Keratinocyte (primary cell): Measurements from ENCODE around the gene GALNT3. TPM values are rescaled to one million over a fixed set of nuclear protein-coding genes. Genes with fewer than 3 reads are reported as not detected.

Experiments
- DNase-seq: peaks from one replicate; pipeline ENCODE4 v3.0.0-alpha.2; 2011; ENCODE audit warnings: low read depth, missing footprints, low spot score
- FAIRE-seq: peaks from 2 replicates; lab custom pipeline; 2011; peaks lifted over from hg19 to GRCh38; lab: Jason Lieb, UNC
- H2AFZ ChIP-seq: 2 replicates; pipeline ENCODE4 v1.6.0; 2012; ENCODE audit warnings: low read length, control low read depth, inconsistent platforms; ENCODE audit not compliant: control insufficient read depth
- H3K27ac ChIP-seq: 2 replicates; pipeline ENCODE4 v1.5.1; 2011; ENCODE audit warnings: low read length; ENCODE audit not compliant: control insufficient read depth, insufficient read depth
- H3K27me3 ChIP-seq: 3 replicates; pipeline ENCODE4 v1.6.0; 2011; ENCODE audit warnings: low read length; ENCODE audit not compliant: control insufficient read depth, insufficient read depth; ENCODE audit errors: extremely low read depth
- H3K36me3 ChIP-seq, 2 experiments: 2 replicates in 1 of 2; 3 replicates in 1 of 2; pipeline ENCODE4 v1.5.1; 2011; ENCODE audit warnings: low read length in 2 of 2, mild to moderate bottlenecking in 1 of 2; ENCODE audit not compliant: control insufficient read depth in 2 of 2, insufficient read depth in 2 of 2; ENCODE audit errors: extremely low read depth in 1 of 2
- H3K4me1 ChIP-seq: 3 replicates; pipeline ENCODE4 v1.5.1; 2011; ENCODE audit warnings: low read length; ENCODE audit not compliant: control insufficient read depth, insufficient read depth; ENCODE audit errors: extremely low read depth
- H3K4me2 ChIP-seq: 3 replicates; pipeline ENCODE4 v1.6.0; 2011; ENCODE audit warnings: low read depth, low read length; ENCODE audit not compliant: control insufficient read depth, insufficient read depth; ENCODE audit errors: extremely low read depth
- H3K4me3 ChIP-seq, 3 experiments: fragments of 200-600 bp in 1 of 3; sonication (generic) in 1 of 3; 2 replicates in 2 of 3; 3 replicates in 1 of 3; pipeline ENCODE4 v1.5.1; 2011 to 2016; ENCODE audit warnings: low read length in 3 of 3, mild to moderate bottlenecking in 3 of 3, control low read depth in 2 of 3, inconsistent platforms in 1 of 3, low read depth in 1 of 3, mixed read lengths in 1 of 3, mixed run types in 1 of 3, moderate library complexity in 1 of 3; ENCODE audit not compliant: control insufficient read depth in 2 of 3, insufficient read depth in 2 of 3; ENCODE audit errors: extremely low read depth in 1 of 3
- H3K79me2 ChIP-seq: 2 replicates; pipeline ENCODE4 v1.6.0; 2012; ENCODE audit warnings: low read length; ENCODE audit not compliant: control insufficient read depth, insufficient read depth
- H3K9ac ChIP-seq: 3 replicates; pipeline ENCODE4 v1.6.0; 2011; ENCODE audit warnings: low read length; ENCODE audit not compliant: control insufficient read depth, insufficient read depth; ENCODE audit errors: extremely low read depth
- H3K9me1 ChIP-seq: 3 replicates; pipeline ENCODE4 v1.6.0; 2011; ENCODE audit warnings: low read length; ENCODE audit not compliant: control insufficient read depth, insufficient read depth; ENCODE audit errors: extremely low read depth
- H3K9me3 ChIP-seq: 2 replicates; pipeline ENCODE4 v1.5.1; 2012; ENCODE audit warnings: low read depth, low read length; ENCODE audit not compliant: control insufficient read depth
- H4K20me1 ChIP-seq: 3 replicates; pipeline ENCODE4 v1.6.0; 2011; ENCODE audit warnings: low read length; ENCODE audit not compliant: control insufficient read depth, insufficient read depth; ENCODE audit errors: extremely low read depth
- CTCF ChIP-seq, 3 experiments: IDR thresholded peaks in 1 of 3; conservative IDR thresholded peaks in 1 of 3; optimal IDR thresholded peaks in 1 of 3; 2 replicates in 2 of 3; 3 replicates in 1 of 3; pipeline versions ENCODE3 to v1.5.1; 2011; ENCODE audit warnings: low read length in 3 of 3, mild to moderate bottlenecking in 3 of 3, moderate library complexity in 2 of 3, control low read depth in 1 of 3, inconsistent platforms in 1 of 3; ENCODE audit not compliant: insufficient read depth in 2 of 3; ENCODE audit errors: extremely low read depth in 1 of 3
- EZH2 ChIP-seq: IDR thresholded peaks from one replicate; pipeline ENCODE4 v1.6.1; 2012; ENCODE audit warnings: inconsistent platforms, mild to moderate bottlenecking, low read length, moderate library complexity
- dilution Hi-C: fragments of 300-500 bp; cut with MboI; formaldehyde crosslinking; loops from one replicate; pipeline ENCODE4 v1.7.0; 2020; ENCODE audit warnings: low sequenced_read_pairs; ENCODE audit not compliant: extremely low pct_ligation_motif_present
- polyA plus RNA-seq, 5 experiments: library from polyadenylated mRNA; depleted of rRNA in 3 of 5; stranded (reverse) in 3 of 5; stranded (forward) in 1 of 5; unstranded in 1 of 5; fragments of >200 nt; gene quantifications; 1 replicate in 1 of 5; 2 replicates in 3 of 5; 3 replicates in 1 of 5; pipeline versions ENCODE4 v1.2.1 to v1.2.3, GENCODE V29; 2011 to 2012; ENCODE audit warnings: missing spikeins in 2 of 5, low read depth in 1 of 5, low replicate concordance in 1 of 5

The GALNT3 gene
- polyA plus RNA-seq, 1 donor (not counting 4 experiments of a cell fraction or from before 2014, with no cell fraction given): 70.3 TPM

DNA sequence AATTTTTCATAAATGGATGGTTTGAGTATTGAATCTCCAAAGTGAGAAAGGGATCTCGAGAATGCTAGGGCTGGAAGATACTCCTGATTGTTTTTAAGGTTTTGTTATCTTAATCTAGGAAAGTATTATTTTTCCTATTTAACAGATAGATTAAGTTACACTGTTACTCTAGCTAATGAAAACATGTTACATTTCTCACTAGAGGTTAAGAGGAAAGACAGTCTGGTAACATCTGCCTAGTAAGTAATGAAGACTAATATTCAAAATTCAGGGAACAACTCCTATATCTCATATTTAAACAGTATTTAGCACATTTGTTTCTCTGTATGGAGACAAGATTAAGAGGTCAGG lies 2.0 kb downstream of the GALNT3 start:
- peaks cover 2 to 11% of the 10 kb centered on the region in 2 experiments for H3K36me3 ChIP-seq
- FAIRE-seq: peak; percentile 73
- dilution Hi-C loops: no loop called here

GRCh38 chr2:165791421-165792103 lies 2.5 kb downstream of the GALNT3 start:
- Histone ChIP-seq H3K4me1 (peaks cover 16% of the 10 kb centered on the region), H3K9me3 (no peaks in the 10 kb centered on the region), H3K4me2 (peak overlapping the region; percentile 92), H3K79me2 (peaks cover 71% of the 10 kb centered on the region), H2AFZ (no peak overlapping the region), H3K9ac (peak overlapping the region; percentile 95), H3K27me3 (no peaks in the 10 kb centered on the region), H3K27ac (peak overlapping the region; percentile 97), H3K36me3 (peaks cover 2 to 14% of the 10 kb centered on the region in 2 experiments), H3K4me3 (peak overlapping the region; percentile 90 to 99 (median 96)), H4K20me1 (no peaks in the 10 kb centered on the region), H3K9me1 (peaks cover 3% of the 10 kb centered on the region)
- dilution Hi-C loops: no loop called here
- no peak for DNase-seq
- TF ChIP-seq EZH2: no peak
- TF ChIP-seq CTCF (optimal IDR thresholded peaks at IDR 0.05 in 1 of 3, IDR thresholded peaks at IDR 0.05 in 1 of 3, conservative IDR thresholded peaks at IDR 0.05 in 1 of 3; ENCODE audit: extremely low read depth in 1 of 3, insufficient read depth in 2 of 3, low read length in 3 of 3): no peak
- FAIRE-seq: no peak

More for the DNA sequence above, 2.0 kb downstream of the GALNT3 start:
- H3K9me1 ChIP-seq: peaks cover 2% of the 10 kb centered on the region
- TF ChIP-seq EZH2 (no peak), CTCF (optimal IDR thresholded peaks at IDR 0.05 in 1 of 3, IDR thresholded peaks at IDR 0.05 in 1 of 3, conservative IDR thresholded peaks at IDR 0.05 in 1 of 3; ENCODE audit: extremely low read depth in 1 of 3, insufficient read depth in 2 of 3, low read length in 3 of 3) (no peak)
- no peak overlapping the region for H2AFZ ChIP-seq
- H4K20me1 ChIP-seq: no peaks in the 10 kb centered on the region
- H3K27ac ChIP-seq: peak overlapping the region; percentile 97
- peaks cover 15% of the 10 kb centered on the region for H3K4me1 ChIP-seq
- peak overlapping the region; percentile 92 for H3K4me2 ChIP-seq
- no peak for DNase-seq
- H3K4me3 ChIP-seq: peak overlapping the region; percentile 90 to 99 (median 96)
- no peaks in the 10 kb centered on the region for H3K9me3 ChIP-seq
- H3K9ac ChIP-seq: peak overlapping the region; percentile 95
- peaks cover 66% of the 10 kb centered on the region for H3K79me2 ChIP-seq
- H3K27me3 ChIP-seq: no peaks in the 10 kb centered on the region
